B cell (primary cell): ENCODE data around the gene GRIK3.

Experiments used
- CTCF ChIP-seq: fragments of 200-600 bp; IDR thresholded peaks from one replicate; pipeline ENCODE4 v1.8.0; 2022; ENCODE audit warnings: antibody characterized with exemption, mild to moderate bottlenecking
- EZH2 ChIP-seq: IDR thresholded peaks from 2 replicates; pipeline ENCODE4 v1.6.1; 2012; ENCODE audit warnings: borderline replicate concordance, low read depth, mild to moderate bottlenecking, moderate library complexity, low read length; ENCODE audit not compliant: insufficient read depth, poor library complexity, severe bottlenecking

DNA sequence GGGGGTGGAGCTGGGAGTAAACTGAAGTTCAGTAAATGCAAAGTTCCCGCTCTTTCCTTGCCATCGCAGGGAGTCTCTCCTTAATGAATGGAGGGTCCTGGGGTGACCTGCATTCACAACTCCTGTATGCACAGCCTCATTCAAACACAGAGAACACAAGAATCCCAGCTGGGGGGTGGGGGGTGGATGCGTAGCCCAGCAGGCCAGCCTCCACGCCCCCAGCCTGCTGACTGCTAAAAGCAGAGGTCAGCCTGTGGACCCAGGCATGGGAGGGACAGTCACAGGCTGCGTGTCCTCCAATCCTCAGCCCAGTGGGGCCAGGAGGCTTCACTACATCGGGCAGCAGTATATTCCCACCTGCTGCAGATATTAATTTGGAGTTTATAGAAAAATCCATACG, 263.1 kb downstream of the GRIK3 start:
- TF ChIP-seq CTCF (no peak), EZH2 (no peak)
